GM20431 (cell line): Measurements from ENCODE around the gene CAMK2D.

Experiments used
- in situ Hi-C: fragments of 300-500 bp; cut with MseI, MboI; formaldehyde crosslinking; loops from one replicate; pipeline ENCODE4 v1.15.0; 2020; ENCODE audit warnings: low sequenced_read_pairs; ENCODE audit not compliant: unreplicated experiment

Gene CAMK2D

DNA sequence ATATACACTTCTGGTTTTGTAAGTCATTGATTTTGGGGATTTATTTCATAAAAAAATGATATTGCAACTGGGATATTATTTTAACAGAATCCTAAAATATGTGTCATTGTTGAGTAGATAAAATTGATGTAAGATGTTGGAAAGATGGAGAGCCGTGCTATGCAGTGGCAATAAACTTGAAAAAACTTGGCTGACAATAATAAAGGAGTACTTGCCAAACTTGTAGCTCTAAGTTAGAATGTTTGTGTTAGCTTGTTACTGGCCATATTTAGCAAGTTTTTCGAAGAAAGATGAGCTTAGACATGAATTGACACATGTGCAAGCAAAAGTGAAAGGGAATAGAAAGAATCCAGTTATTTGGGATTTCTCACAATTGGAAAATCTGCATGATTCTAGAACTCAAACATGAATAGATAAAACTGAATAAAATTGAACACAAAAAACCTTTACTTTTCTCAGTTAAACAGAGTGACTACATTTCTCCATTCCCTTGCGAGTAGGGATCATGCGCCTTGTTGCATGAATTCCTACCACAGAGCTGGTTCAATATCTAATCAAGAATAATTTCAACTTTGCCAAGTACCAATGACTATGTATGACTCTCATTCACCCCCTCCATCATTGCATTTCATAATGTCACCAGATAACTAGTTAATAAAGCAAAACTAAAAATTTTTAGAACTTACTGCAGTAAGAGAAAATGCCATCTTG, 327.8 kb downstream of the CAMK2D start:
- in situ Hi-C loops: no loop called here

DNA sequence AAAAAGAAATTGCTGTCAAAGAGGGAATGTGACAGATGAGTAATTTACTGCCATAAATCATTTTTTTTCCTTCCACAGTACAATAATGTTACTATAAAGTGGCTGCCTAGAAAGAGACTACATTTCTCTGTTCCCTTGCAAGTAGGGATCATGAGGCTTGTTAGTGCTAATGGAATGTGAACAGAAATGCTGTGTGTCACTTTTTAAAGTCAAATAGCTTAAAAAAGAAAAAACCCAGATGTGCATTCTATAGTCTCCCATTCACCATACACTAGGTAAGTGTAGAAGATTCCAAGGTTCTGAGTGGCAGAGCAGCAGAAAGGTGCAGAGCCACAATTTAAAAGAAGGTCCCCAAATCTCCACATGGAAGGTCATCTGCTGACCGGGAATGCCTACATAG, 328.4 kb downstream of the CAMK2D start:
- in situ Hi-C loops: no loop called here

DNA sequence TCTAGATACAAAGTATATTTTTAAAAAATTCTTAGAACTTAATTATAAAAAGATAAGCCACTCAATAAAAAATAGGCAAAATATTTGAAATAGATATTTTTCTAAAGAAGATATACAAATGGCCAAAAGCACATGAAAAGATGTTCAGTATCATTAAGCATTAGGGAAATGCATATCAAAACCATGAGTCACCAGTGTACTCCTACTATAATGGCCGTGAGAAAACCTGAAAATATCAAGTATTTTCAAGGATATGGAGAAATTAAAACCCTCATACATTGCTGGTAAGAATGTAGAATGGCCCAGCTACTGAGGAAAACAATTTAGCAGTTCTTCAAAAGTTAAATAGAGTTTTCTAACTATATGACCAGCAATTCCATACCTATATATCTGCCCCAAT, 337.9 kb downstream of the CAMK2D start:
- in situ Hi-C loops: loop anchor here (25.0 kb wide), 2 partner anchors 339 to 964 kb away; partner anchors contain the start of gene CAMK2D

DNA sequence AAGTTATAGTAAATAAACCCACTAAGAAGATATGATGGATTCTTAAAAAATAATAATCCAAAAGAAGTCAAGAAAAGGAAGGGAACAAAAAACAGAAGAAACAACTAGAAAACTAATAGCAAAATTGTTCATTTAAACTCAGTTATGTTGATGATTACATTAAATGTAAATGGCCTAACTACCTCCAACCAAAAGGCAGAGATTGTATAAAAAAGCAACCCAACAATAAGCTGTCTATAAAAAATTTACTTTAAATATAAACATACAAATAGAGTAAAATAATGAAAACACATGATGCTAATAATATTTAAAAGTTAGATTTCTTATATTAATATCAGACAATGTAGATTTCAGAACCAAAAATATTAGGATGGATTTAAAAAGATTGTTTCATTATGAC, 340.6 kb downstream of the CAMK2D start:
- in situ Hi-C loops: loop anchor here (25.0 kb wide), 2 partner anchors 341 to 966 kb away; partner anchors contain the start of gene CAMK2D

DNA sequence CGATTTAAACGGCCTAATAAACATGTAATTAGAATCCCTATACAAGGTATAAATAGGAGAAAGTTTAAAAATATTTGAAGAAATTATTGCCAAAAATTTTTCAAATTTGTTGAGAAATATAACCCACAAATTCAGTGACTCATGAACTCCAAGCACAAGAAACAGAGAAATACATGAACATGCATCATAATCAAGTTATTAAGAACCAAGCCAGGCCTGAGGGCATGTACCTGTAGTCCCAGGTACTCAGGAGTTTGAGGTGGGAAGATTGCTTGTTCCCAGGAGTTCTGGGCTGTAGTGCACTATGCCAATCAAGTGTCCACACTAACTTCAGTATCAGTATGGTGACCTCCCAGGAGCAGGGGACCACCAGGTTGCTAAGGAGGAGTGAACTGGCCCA, 341.9 kb downstream of the CAMK2D start:
- in situ Hi-C loops: loop anchor here (25.0 kb wide), 2 partner anchors 343 to 968 kb away; partner anchors contain the start of gene CAMK2D

DNA sequence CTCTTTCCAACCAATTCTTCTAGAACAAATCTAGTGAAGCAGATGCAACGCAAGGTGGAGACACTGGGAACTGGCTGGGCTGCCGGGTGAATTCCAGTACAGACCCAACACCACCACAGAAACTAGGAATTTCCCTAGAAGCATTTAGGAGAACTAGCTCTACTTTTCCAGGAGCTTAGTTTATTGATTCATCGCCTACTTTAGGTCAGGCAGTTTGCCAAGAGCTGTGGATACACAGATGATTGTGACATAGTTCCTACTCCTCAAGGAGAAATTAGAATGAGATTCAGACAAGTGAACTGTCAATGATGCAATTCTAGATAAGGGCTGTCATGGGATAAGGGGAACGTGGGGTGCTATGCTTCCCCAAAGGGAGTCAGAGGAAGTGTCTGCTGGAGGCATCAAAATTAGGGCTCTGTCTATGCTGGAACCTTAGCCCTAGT, 350.0 kb downstream of the CAMK2D start:
- in situ Hi-C loops: loop anchor here (25.0 kb wide), 2 partner anchors 351 to 976 kb away; partner anchors contain the start of gene CAMK2D

DNA sequence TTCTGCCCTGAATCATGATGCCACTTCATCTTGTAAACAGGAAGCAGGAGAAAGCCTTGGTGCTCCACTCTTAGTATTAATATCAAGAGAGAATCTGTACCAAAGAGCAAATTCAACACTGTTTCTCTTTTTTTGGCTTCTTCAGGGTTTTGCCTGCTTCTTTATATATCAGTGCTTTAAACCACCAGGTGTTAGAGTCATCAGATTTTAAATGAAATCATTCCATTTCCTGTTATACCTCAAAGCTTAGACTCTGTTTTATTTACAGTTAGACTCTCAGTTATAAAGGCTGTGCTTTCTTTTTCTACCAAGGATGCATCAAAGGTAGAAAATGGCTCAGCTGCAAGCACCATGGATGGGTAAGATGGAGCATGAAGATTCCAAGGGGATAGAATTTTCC, 350.9 kb downstream of the CAMK2D start:
- in situ Hi-C loops: loop anchor here (25.0 kb wide), 2 partner anchors 352 to 977 kb away; partner anchors contain the start of gene CAMK2D

DNA sequence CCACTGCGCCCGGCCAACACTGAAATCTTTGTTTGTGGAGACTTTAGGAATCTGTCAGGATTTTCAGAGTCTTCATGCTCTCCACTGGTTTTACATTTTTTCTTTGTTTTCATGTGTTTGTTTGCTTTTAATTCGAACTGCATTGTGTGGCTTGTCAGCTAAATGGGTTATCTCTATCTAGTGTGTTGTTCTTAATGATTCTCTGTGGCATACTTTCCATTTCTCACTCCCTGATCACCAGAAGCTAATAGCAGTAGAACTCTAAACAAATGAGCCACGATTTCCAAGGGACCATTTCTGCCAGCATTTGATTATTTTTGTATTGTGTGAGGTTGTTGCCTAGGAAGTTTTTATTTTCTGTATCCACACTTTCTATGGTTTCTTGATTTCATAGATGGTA, 352.4 kb downstream of the CAMK2D start:
- in situ Hi-C loops: loop anchor here (25.0 kb wide), 2 partner anchors 353 to 978 kb away; partner anchors contain the start of gene CAMK2D

DNA sequence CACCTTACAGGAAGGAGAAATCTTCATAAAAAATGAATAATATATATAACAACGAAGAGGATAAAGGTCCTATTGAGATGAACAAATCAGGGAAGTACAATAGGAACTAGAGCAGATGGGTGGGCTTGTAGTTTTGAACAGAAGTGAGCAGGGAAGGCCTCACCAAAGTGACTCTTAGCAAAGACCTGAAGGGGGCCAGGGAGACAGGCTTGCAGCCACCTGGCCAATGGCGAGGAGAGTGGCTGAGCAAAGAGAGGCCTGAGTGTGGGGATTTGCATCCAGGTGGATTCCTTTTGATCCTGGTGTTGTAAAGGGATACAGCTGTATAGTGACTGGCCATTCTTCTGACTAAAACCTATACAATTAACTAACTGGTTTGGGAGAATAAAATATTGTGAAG, 354.1 kb downstream of the CAMK2D start:
- in situ Hi-C loops: loop anchor here (25.0 kb wide), 2 partner anchors 355 to 980 kb away; partner anchors contain the start of gene CAMK2D

DNA sequence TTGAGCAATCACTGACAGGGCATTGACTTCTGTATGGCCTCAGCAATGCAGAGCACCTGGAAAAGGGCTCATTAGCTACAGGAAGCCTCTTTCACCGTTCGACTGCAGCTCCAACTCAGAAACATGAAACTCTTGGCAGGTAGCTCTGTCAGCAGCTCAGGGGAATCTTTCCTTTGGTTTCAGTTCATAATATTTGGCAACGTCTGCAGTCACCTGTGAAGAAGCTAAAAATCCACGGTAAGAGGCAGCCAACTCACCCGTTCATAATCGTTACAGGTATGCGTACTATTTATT, 354.9 kb downstream of the CAMK2D start:
- in situ Hi-C loops: loop anchor here (25.0 kb wide), 2 partner anchors 356 to 981 kb away; partner anchors contain the start of gene CAMK2D

DNA sequence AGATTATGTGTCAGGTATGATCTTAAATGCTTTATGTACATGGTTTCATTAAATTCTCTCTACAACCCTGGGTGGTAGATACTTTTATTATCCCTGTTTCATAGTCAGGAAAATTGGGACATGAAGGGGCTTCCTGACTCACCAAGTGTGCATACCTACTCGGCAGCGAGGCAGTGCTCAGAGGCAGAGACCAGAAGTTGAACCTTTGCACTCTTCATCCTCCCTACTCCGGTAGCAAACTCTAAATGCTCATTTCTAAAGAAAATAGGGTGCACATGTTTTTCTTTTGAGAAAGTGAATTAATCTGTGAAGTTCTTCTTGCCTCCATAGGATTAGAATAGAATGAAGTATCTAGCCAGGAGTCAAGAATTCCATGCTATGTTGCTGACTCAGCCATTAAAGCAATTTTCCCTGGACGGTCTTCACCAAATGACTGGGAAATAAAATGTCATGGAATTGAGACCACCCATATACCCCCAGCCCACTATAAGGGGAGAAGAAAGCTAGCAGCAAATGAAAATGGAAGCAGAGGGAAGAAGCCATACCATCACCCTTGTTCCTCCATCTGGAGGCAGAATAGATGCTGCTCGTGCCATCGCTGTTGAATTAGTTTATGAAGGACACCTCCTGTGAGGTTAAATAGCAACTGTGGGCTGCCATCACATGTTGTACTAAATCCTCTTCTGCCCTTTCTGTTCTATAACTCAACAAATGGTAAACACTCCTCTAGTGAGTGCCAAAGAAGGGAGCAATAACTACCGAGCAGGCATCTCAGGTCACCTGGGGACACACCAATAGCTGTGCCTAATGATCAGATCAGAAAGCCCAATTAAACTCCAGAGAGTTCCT, 355.4 kb downstream of the CAMK2D start:
- in situ Hi-C loops: loop anchor here (25.0 kb wide), 2 partner anchors 356 to 981 kb away; partner anchors contain the start of gene CAMK2D

DNA sequence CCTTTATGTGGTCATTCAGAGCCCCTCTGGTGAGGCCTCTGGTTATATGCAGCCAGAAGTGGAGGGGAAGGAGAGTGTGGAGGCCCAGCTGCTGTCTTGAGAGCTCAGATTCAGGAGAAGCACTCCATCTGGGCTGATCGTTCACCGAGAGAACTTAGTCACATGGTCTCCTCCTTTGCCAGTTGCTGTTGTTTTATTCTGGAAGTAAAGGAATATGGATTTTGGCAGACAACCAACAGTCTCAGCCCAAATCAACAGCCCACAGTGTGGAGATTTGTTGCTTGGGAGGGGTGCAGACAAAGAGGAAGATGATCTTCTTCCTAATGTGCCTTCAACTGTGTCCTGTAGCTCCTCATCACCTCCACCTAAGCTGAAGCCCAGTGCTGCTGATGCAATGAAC, 356.7 kb downstream of the CAMK2D start:
- in situ Hi-C loops: loop anchor here (25.0 kb wide), 2 partner anchors 357 to 982 kb away; partner anchors contain the start of gene CAMK2D

DNA sequence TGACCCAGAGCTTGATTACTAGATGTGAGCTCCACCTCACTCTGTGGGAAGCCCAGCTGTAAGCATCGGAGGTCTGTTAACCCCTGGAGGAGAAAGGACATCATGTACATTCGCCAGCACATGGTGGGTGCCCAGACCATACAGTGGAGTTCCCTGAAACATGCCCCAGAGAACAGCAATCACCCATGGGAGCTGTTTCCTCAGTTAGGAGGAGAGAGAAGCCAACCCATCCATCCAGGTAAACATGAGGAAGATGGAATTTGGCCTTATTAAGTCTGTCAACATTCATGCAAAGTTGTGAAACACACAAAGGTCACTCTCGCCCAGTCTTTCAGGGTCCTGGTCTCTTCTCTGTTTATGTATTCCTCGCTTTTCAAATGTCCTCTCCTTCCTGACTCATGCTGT, 357.4 kb downstream of the CAMK2D start:
- in situ Hi-C loops: loop anchor here (25.0 kb wide), 2 partner anchors 358 to 983 kb away; partner anchors contain the start of gene CAMK2D
